Thoracic aorta (tissue), 2 donors: ENCODE measurements around the gene PGGT1B. TPM values are rescaled to one million over a fixed set of nuclear protein-coding genes. Genes with fewer than 3 reads are reported as not detected.

Source experiments
- ATAC-seq: fragments of 150-250 bp; one replicate; pipeline ENCODE4 v1.8.0; 2017; ENCODE audit warnings: low read depth; ENCODE audit not compliant: insufficient number of reproducible peaks, low FRiP score
- DNase-seq: peaks from one replicate; pipeline ENCODE4 v3.0.0-alpha.2; 2020; ENCODE audit warnings: low spot score
- H3K27ac ChIP-seq, 2 donors: fragments of 200-600 bp; sonication (generic); 1 replicate in 1 of 2; 2 replicates in 1 of 2; pipeline ENCODE4 v1.5.1; 2016; ENCODE audit warnings: mild to moderate bottlenecking in 2 of 2, moderate library complexity in 2 of 2
- H3K27me3 ChIP-seq: fragments of 200-600 bp; sonication (generic); replicated peaks from 2 replicates; pipeline ENCODE4 v1.6.0; 2016; ENCODE audit warnings: mild to moderate bottlenecking; ENCODE audit not compliant: insufficient read depth
- H3K36me3 ChIP-seq: fragments of 200-600 bp; sonication (generic); one replicate; pipeline ENCODE4 v1.5.1; 2016
- H3K4me1 ChIP-seq, 2 donors: fragments of 200-600 bp; sonication (generic); 1 replicate in 1 of 2; 2 replicates in 1 of 2; pipeline versions ENCODE4 v1.5.1 to v1.6.0; 2016; ENCODE audit warnings: low read depth in 2 of 2, mild to moderate bottlenecking in 1 of 2; ENCODE audit not compliant: control insufficient read depth in 1 of 2
- H3K4me3 ChIP-seq: fragments of 200-600 bp; sonication (generic); 2 replicates; pipeline ENCODE4 v1.5.1; 2016; ENCODE audit warnings: mild to moderate bottlenecking
- H3K9me3 ChIP-seq: fragments of 200-600 bp; sonication (generic); 2 replicates; pipeline ENCODE4 v1.5.1; 2016
- total RNA-seq, 2 donors: library from RNA; depleted of rRNA; stranded (reverse); fragments of >200 nt; gene quantifications; one replicate each; pipeline versions ENCODE4 v1.1.0 to v1.2.3, GENCODE V29; 2016
- TF ChIP-seq, protein P1 (sequence below): fragments of 200-600 bp; sonication (generic); IDR thresholded peaks from one replicate; pipeline ENCODE4 v1.5.1; 2019; ENCODE audit warnings: antibody characterized with exemption

Gene PGGT1B
- total RNA-seq, 2 donors from 2014 or later, result 7.3 to 16.6 TPM

DNA sequence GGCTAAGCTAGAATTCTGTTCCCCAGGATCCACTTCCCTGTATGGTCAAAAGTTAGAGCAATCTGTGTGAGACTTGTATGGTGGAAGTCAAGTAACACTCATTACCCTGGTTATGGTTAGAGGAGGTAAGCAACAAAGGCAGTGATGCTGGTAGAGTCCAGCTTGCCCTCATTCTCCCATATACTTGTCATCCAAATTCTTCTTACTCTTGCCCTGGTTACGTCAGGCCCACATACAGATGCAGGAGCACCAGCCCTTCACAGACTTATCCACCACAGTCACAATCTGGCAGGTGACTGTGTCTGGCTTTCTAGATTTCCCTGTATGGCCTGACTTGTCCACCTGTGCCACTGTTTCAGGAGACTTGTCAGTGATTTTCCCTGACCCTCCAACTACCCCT, 35.4 kb downstream of the PGGT1B start:
- H3K4me3 ChIP-seq, result no peak overlapping the region
- TF ChIP-seq, protein P1, sequence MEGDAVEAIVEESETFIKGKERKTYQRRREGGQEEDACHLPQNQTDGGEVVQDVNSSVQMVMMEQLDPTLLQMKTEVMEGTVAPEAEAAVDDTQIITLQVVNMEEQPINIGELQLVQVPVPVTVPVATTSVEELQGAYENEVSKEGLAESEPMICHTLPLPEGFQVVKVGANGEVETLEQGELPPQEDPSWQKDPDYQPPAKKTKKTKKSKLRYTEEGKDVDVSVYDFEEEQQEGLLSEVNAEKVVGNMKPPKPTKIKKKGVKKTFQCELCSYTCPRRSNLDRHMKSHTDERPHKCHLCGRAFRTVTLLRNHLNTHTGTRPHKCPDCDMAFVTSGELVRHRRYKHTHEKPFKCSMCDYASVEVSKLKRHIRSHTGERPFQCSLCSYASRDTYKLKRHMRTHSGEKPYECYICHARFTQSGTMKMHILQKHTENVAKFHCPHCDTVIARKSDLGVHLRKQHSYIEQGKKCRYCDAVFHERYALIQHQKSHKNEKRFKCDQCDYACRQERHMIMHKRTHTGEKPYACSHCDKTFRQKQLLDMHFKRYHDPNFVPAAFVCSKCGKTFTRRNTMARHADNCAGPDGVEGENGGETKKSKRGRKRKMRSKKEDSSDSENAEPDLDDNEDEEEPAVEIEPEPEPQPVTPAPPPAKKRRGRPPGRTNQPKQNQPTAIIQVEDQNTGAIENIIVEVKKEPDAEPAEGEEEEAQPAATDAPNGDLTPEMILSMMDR, result no peak
- H3K4me1 ChIP-seq, result peaks cover 0 to 12% of the 10 kb centered on the region in 2 donors
- DNase-seq, result no peak
- no peak for ATAC-seq
- H3K9me3 ChIP-seq, result no peaks in the 10 kb centered on the region
- no peak overlapping the region for H3K27ac ChIP-seq
- no peaks in the 10 kb centered on the region for H3K36me3 ChIP-seq
- no peaks in the 10 kb centered on the region for H3K27me3 ChIP-seq

DNA sequence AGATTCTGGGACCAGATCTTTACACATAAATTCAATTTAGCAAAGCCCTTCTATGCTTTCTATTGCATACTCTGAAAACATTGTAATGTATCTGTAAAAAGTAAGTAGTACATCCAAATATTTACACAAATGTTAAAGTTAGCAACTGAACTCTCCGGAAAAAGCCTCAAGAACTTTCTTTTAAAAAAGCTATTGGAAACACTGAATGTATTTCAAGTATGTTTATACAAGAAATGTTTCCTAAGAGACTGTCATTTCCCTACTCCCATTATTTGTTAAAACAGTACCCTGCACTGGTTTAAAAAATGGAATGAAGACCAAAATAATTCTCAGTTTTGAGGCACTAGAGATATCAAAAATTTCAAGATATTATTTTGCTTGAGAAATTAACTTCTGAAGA, 48.1 kb downstream of the PGGT1B start:
- ATAC-seq, result no peak
- TF ChIP-seq, protein P1, result no peak
- H3K27ac ChIP-seq, result peak overlapping the region in 1 of 2 donors; percentile 73

GRCh38 chr5:115209279-115209678, 53.4 kb downstream of the PGGT1B start:
- H3K4me1 ChIP-seq, result peaks cover 13 to 26% of the 10 kb centered on the region in 2 donors
- H3K27me3 ChIP-seq, result no peaks in the 10 kb centered on the region
- no peak overlapping the region for H3K4me3 ChIP-seq
- TF ChIP-seq, protein P1, result no peak
- no peaks in the 10 kb centered on the region for H3K9me3 ChIP-seq
- ATAC-seq, result peak; percentile 76
- DNase-seq, result no peak
- H3K36me3 ChIP-seq, result no peaks in the 10 kb centered on the region
- no peak overlapping the region for H3K27ac ChIP-seq

More for the DNA sequence above, 48.1 kb downstream of the PGGT1B start:
- no peaks in the 10 kb centered on the region for H3K9me3 ChIP-seq
- no peaks in the 10 kb centered on the region for H3K36me3 ChIP-seq
- H3K4me1 ChIP-seq, result peaks cover 22 to 42% of the 10 kb centered on the region in 2 donors
- H3K27me3 ChIP-seq, result no peaks in the 10 kb centered on the region
- peak overlapping the region; percentile 32 for H3K4me3 ChIP-seq
- no peak for DNase-seq

DNA sequence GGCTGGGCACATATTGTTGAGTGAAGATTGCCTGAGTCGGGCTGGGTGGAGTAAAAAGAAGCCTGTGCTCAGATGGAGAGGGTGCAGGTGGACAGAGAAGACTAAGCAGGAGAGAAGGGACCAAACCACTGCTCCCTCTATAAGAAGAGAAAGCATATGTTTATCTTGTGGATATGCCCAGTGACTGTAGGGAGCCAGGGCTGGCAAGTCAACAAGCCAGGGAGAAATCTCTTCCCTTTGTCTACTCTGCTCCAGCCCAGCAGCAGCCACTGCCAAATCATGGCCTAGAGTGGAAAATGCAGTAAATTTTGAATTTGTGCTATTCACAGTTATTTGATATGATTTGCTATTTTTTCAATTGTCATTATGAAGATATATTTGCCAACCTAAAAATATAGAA, 59.7 kb downstream of the PGGT1B start:
- no peaks in the 10 kb centered on the region for H3K9me3 ChIP-seq
- no peak overlapping the region for H3K4me3 ChIP-seq
- H3K27me3 ChIP-seq, result no peaks in the 10 kb centered on the region
- no peaks in the 10 kb centered on the region for H3K36me3 ChIP-seq
- TF ChIP-seq, protein P1, result no peak
- H3K4me1 ChIP-seq, result no peaks in the 10 kb centered on the region
- ATAC-seq, result no peak
- DNase-seq, result no peak
- no peak overlapping the region for H3K27ac ChIP-seq

GRCh38 chr5:115196161-115196560, 66.5 kb downstream of the PGGT1B start:
- no peak overlapping the region for H3K4me3 ChIP-seq
- TF ChIP-seq, protein P1, result no peak
- no peaks in the 10 kb centered on the region for H3K36me3 ChIP-seq
- no peaks in the 10 kb centered on the region for H3K27me3 ChIP-seq
- DNase-seq, result no peak
- no peak for ATAC-seq
- H3K9me3 ChIP-seq, result no peaks in the 10 kb centered on the region
- no peaks in the 10 kb centered on the region for H3K4me1 ChIP-seq
- no peak overlapping the region for H3K27ac ChIP-seq
